Ascending aorta (tissue), 2 donors: ENCODE data around the gene FSTL5. TPM values are rescaled to one million over a fixed set of nuclear protein-coding genes. Genes with fewer than 3 reads are reported as not detected.

Experiments used
- DNase-seq, 2 donors: peaks; one replicate each; pipeline ENCODE4 v3.0.0-alpha.2; 2019; ENCODE audit warnings: low spot score in 2 of 2
- H3K27ac ChIP-seq, 2 donors: fragments of 200-600 bp; sonication (generic); one replicate each; pipeline ENCODE4 v1.5.1; 2016 to 2017; ENCODE audit warnings: mild to moderate bottlenecking in 1 of 2
- H3K27me3 ChIP-seq: fragments of 200-600 bp; sonication (generic); one replicate; pipeline ENCODE4 v1.5.1; 2017
- H3K36me3 ChIP-seq, 2 donors: fragments of 200-600 bp; sonication (generic); one replicate each; pipeline ENCODE4 v1.5.1; 2016
- H3K4me1 ChIP-seq, 2 donors: fragments of 200-600 bp; sonication (generic); one replicate each; pipeline ENCODE4 v1.5.1; 2016 to 2017; ENCODE audit warnings: mild to moderate bottlenecking in 1 of 2
- H3K4me3 ChIP-seq, 2 donors: fragments of 200-600 bp; sonication (generic); one replicate each; pipeline ENCODE4 v1.5.1; 2016 to 2017; ENCODE audit warnings: mild to moderate bottlenecking in 1 of 2
- H3K9me3 ChIP-seq, 2 donors: fragments of 200-600 bp; sonication (generic); one replicate each; pipeline ENCODE4 v1.5.1; 2016
- CTCF ChIP-seq, 3 experiments: fragments of 200-600 bp in 2 of 3; fragments of 450-650 bp in 1 of 3; sonication (generic) in 2 of 3; IDR thresholded peaks; one replicate each; pipeline ENCODE4 v1.5.1; 2016 to 2019; ENCODE audit warnings: antibody characterized with exemption in 3 of 3, mild to moderate bottlenecking in 1 of 3, moderate library complexity in 1 of 3
- intact Hi-C: fragments of 100-400 bp; cut with DNase I; formaldehyde crosslinking; loops from one replicate; pipeline ENCODE4 v1.15.1; 2023
- total RNA-seq: library from RNA; depleted of rRNA; stranded (reverse); fragments of >200 nt; gene quantifications from one replicate; pipeline ENCODE4 v1.1.0, GENCODE V29; 2016

The FSTL5 gene
- total RNA-seq, 1 donor from 2014 or later = not detected

GRCh38 chr4:161463436-161463835 is 700.4 kb downstream of the FSTL5 start:
- Histone ChIP-seq H3K27ac (no peak overlapping the region), H3K4me3 (no peak overlapping the region), H3K9me3 (no peaks in the 10 kb centered on the region), H3K27me3 (no peaks in the 10 kb centered on the region), H3K4me1 (no peaks in the 10 kb centered on the region), H3K36me3 (no peaks in the 10 kb centered on the region)
- no peak for TF ChIP-seq CTCF (IDR thresholded peaks at IDR 0.05)
- intact Hi-C loops = no loop called here
- no peak for DNase-seq

GRCh38 chr4:161457906-161458305 is 705.9 kb downstream of the FSTL5 start:
- Histone ChIP-seq H3K36me3 (no peaks in the 10 kb centered on the region), H3K4me1 (no peaks in the 10 kb centered on the region), H3K4me3 (no peak overlapping the region), H3K9me3 (no peaks in the 10 kb centered on the region), H3K27ac (no peak overlapping the region), H3K27me3 (no peaks in the 10 kb centered on the region)
- TF ChIP-seq CTCF (IDR thresholded peaks at IDR 0.05) = no peak
- no peak for DNase-seq
- intact Hi-C loops = no loop called here

- Histone ChIP-seq H3K4me1 (no peaks in the 10 kb centered on the region), H3K27ac (no peak overlapping the region), H3K36me3 (no peaks in the 10 kb centered on the region), H3K27me3 (no peaks in the 10 kb centered on the region), H3K9me3 (no peaks in the 10 kb centered on the region), H3K4me3 (no peak overlapping the region)
- no peak for TF ChIP-seq CTCF (IDR thresholded peaks at IDR 0.05)
- intact Hi-C loops = no loop called here
- DNase-seq = no peak
Measured at GRCh38 chr4:161457311-161457710, 706.5 kb downstream of the FSTL5 start.

GRCh38 chr4:161454860-161455259 is 708.9 kb downstream of the FSTL5 start:
- intact Hi-C loops = no loop called here
- no peak overlapping the region for H3K27ac ChIP-seq
- TF ChIP-seq CTCF (IDR thresholded peaks at IDR 0.05) = no peak
- H3K4me3 ChIP-seq = no peak overlapping the region
- H3K4me1 ChIP-seq = no peaks in the 10 kb centered on the region
- H3K9me3 ChIP-seq = no peaks in the 10 kb centered on the region
- H3K36me3 ChIP-seq = no peaks in the 10 kb centered on the region
- no peak for DNase-seq
- H3K27me3 ChIP-seq = no peaks in the 10 kb centered on the region

GRCh38 chr4:161448550-161449180 is 715.1 kb downstream of the FSTL5 start:
- Histone ChIP-seq H3K9me3 (no peaks in the 10 kb centered on the region), H3K4me3 (no peak overlapping the region), H3K27me3 (no peaks in the 10 kb centered on the region), H3K27ac (no peak overlapping the region), H3K36me3 (no peaks in the 10 kb centered on the region), H3K4me1 (no peaks in the 10 kb centered on the region)
- no peak for DNase-seq
- intact Hi-C loops = no loop called here
- no peak for TF ChIP-seq CTCF (IDR thresholded peaks at IDR 0.05)

- Histone ChIP-seq H3K36me3 (no peaks in the 10 kb centered on the region), H3K27me3 (no peaks in the 10 kb centered on the region), H3K27ac (no peak overlapping the region), H3K9me3 (no peaks in the 10 kb centered on the region), H3K4me1 (no peaks in the 10 kb centered on the region), H3K4me3 (no peak overlapping the region)
- intact Hi-C loops = no loop called here
- DNase-seq = no peak
- no peak for TF ChIP-seq CTCF (IDR thresholded peaks at IDR 0.05)
Measured at GRCh38 chr4:161444626-161445025, 719.2 kb downstream of the FSTL5 start.
